BLaER1 (cell line): ENCODE data around the gene ANTXR2.
A peak's percentile ranks its signal among the peaks of the same experiment; 100 is the strongest.

ENCODE experiments used
- H3K27ac ChIP-seq: shearing (Covaris generic); formaldehyde crosslinking; 2 replicates; pipeline ENCODE4 v1.8.1; 2022
- H3K27me3 ChIP-seq: shearing (Covaris generic); formaldehyde crosslinking; 2 replicates; pipeline ENCODE4 v1.8.1; 2022
- H3K36me3 ChIP-seq: shearing (Covaris generic); formaldehyde crosslinking; 2 replicates; pipeline ENCODE4 v1.8.1; 2022
- H3K4me1 ChIP-seq: shearing (Covaris generic); formaldehyde crosslinking; 2 replicates; pipeline ENCODE4 v1.8.1; 2022
- H3K4me2 ChIP-seq: shearing (Covaris generic); formaldehyde crosslinking; 2 replicates; pipeline ENCODE4 v1.8.1; 2022
- H3K4me3 ChIP-seq: shearing (Covaris generic); formaldehyde crosslinking; 2 replicates; pipeline ENCODE4 v1.8.1; 2022
- H3K9ac ChIP-seq: shearing (Covaris generic); formaldehyde crosslinking; 2 replicates; pipeline ENCODE4 v1.8.1; 2022
- H3K9me3 ChIP-seq: shearing (Covaris generic); formaldehyde crosslinking; 2 replicates; pipeline ENCODE4 v1.8.1; 2022
- H4K20me1 ChIP-seq: shearing (Covaris generic); formaldehyde crosslinking; 2 replicates; pipeline ENCODE4 v1.8.1; 2022
- Cebpa-rat ChIP-seq: shearing (Covaris generic); IDR thresholded peaks from 2 replicates; pipeline ENCODE4 v1.8.1; 2022

Gene ANTXR2

DNA sequence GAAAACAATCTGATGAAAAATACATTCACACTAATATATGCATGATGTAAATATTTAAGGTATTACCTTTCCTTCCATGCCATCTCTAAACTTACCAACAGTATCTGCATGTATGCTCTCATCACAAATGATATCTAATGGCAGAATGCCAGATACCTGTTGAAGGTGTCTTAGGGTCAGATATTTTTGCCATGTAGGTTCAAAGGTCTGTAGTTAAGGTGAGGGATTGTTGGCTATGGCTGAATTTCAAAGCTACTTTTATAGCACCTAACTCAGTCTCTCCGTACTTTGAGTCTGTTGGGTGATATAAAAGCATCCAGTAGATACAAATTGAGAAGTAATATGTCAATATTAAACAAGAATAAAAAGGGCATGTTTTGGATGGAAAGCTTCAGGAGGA lies 19.8 kb upstream of the ANTXR2 start:
- H3K4me2 ChIP-seq, result no peak overlapping the region
- no peak overlapping the region for H3K4me3 ChIP-seq
- H3K9ac ChIP-seq, result no peak overlapping the region
- H3K27me3 ChIP-seq, result no peaks in the 10 kb centered on the region
- H3K27ac ChIP-seq, result no peak overlapping the region
- H3K4me1 ChIP-seq, result no peaks in the 10 kb centered on the region
- H4K20me1 ChIP-seq, result no peaks in the 10 kb centered on the region
- H3K36me3 ChIP-seq, result no peaks in the 10 kb centered on the region
- no peaks in the 10 kb centered on the region for H3K9me3 ChIP-seq
- TF ChIP-seq Cebpa-rat, result no peak

DNA sequence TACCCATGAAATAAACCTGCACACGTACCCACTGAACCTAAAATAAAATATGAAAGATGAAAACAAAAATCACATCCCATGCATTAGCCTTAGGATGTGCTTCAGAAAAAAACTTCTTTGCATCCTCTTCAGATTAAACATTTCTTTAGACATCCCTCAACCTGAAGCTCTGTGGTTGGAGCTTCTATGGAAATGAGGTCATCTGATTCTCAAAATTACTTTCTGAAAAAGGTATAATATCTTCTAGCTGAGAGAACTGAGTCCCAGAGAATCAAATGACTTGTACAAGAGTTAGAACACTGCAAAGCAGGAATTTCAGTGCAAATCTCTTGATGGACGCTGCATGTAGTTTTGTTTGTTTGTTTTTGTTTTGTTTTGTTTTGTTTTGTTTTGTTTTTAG lies 19.1 kb upstream of the ANTXR2 start:
- Histone ChIP-seq H3K27ac (no peak overlapping the region), H3K27me3 (no peaks in the 10 kb centered on the region), H3K9me3 (no peaks in the 10 kb centered on the region), H3K4me2 (no peak overlapping the region), H3K9ac (no peak overlapping the region), H3K4me1 (no peaks in the 10 kb centered on the region), H4K20me1 (no peaks in the 10 kb centered on the region), H3K36me3 (no peaks in the 10 kb centered on the region), H3K4me3 (no peak overlapping the region)
- TF ChIP-seq Cebpa-rat, result no peak

DNA sequence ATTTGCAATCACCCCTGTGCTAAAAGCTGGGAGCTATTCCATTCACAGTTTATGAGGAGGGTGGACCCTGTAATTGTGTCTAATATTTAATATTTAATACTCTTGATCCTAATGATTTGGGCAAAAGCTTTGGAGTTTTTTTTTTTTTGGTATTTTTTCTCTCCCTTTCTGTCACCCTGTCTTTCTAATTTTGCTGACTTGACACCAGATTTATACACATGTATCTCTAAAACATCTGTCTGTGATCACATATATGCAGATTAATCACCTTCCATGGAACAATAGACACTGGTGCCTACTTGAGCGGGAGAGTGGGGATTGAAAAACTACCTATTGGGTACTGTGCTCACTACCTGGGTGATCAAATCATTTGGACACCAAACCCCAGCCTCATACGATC lies 18.7 kb upstream of the ANTXR2 start:
- Histone ChIP-seq H3K4me1 (no peaks in the 10 kb centered on the region), H4K20me1 (no peaks in the 10 kb centered on the region), H3K9me3 (no peaks in the 10 kb centered on the region), H3K9ac (no peak overlapping the region), H3K4me2 (no peak overlapping the region), H3K4me3 (no peak overlapping the region), H3K27ac (no peak overlapping the region), H3K27me3 (no peaks in the 10 kb centered on the region), H3K36me3 (no peaks in the 10 kb centered on the region)
- no peak for TF ChIP-seq Cebpa-rat

DNA sequence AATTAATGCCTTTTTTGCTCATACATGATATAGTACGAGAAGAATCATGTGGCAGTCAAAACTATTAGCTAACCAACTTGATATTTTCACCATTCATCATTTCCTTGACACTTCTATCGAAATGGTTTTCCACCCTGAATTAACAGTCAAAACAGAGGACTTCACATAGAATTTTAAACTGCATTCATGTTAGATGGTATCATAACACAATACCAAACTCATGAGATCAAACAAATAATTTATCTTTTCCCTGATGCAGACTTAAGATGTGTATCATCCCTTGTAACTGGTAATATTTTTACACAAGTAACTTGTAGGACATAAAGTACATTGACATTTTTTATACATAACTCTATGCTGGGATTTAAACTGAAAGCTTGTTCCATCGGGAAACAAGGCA lies 18.2 kb upstream of the ANTXR2 start:
- Histone ChIP-seq H3K4me3 (no peak overlapping the region), H3K27ac (no peak overlapping the region), H4K20me1 (no peaks in the 10 kb centered on the region), H3K4me1 (no peaks in the 10 kb centered on the region), H3K27me3 (no peaks in the 10 kb centered on the region), H3K9me3 (no peaks in the 10 kb centered on the region), H3K4me2 (no peak overlapping the region), H3K36me3 (no peaks in the 10 kb centered on the region), H3K9ac (no peak overlapping the region)
- no peak for TF ChIP-seq Cebpa-rat

DNA sequence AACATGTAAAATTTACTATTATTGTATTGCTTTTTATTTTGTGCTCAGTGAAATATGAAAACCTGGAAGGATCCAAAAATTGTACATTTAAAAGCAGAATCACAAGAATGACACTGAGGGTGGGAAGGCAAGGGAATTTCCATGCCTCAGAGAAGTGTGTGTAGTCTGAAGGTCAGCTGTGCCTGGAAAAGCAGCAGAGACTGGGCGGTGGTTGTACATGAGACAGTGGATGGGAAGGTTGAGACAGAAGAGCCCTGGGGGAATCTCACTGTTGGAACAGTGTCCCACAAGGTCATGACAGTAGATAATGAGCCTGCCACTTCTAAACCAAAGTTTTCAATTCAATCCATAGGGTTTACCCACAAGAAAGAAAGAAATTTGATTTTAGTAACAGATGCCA lies 17.1 kb upstream of the ANTXR2 start:
- Histone ChIP-seq H3K4me1 (no peaks in the 10 kb centered on the region), H4K20me1 (no peaks in the 10 kb centered on the region), H3K27me3 (no peaks in the 10 kb centered on the region), H3K27ac (no peak overlapping the region), H3K36me3 (no peaks in the 10 kb centered on the region), H3K4me2 (no peak overlapping the region), H3K9ac (no peak overlapping the region), H3K9me3 (no peaks in the 10 kb centered on the region), H3K4me3 (no peak overlapping the region)
- no peak for TF ChIP-seq Cebpa-rat

DNA sequence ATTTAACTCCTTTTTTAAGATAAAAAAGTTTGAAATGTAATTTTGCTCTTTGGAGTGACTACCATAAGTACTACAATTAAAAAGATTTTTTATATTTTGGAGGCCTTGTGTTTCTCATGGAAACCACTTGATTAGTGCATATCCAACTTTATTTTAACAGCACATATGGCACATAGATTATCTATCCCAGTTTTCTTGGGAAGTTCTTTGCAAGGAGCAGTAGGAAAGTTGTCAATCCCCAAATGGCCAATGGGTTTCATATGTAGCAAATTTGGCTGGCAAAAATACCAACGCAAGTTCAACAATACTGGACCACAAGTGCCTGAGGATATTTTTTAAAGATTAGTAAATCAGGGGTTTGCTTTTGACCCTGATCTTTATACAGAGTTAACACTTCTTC lies 15.4 kb upstream of the ANTXR2 start:
- H3K27me3 ChIP-seq, result no peaks in the 10 kb centered on the region
- no peak overlapping the region for H3K4me3 ChIP-seq
- H3K4me1 ChIP-seq, result no peaks in the 10 kb centered on the region
- no peak for TF ChIP-seq Cebpa-rat
- no peak overlapping the region for H3K4me2 ChIP-seq
- no peaks in the 10 kb centered on the region for H4K20me1 ChIP-seq
- no peaks in the 10 kb centered on the region for H3K9me3 ChIP-seq
- no peaks in the 10 kb centered on the region for H3K36me3 ChIP-seq
- no peak overlapping the region for H3K9ac ChIP-seq
- no peak overlapping the region for H3K27ac ChIP-seq

DNA sequence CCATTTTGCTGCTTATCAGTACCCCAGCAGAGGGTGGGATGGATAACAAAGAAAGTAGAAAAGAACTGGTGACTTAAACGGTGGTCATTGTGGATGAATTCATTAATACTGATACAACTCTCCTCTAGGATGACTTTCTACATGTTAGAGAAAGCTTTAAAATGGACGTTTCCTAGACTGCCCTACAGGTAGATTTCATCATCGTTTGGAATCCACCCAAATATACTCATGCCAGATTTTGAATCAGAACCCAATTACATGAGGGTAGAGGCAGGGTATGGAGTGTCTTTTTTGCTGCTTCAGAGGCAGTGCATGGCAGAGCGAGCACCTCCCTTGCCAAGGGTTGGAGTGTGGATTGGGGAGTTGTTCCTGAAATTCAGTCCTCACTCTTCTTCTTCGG lies 13.3 kb upstream of the ANTXR2 start:
- Histone ChIP-seq H3K4me1 (no peaks in the 10 kb centered on the region), H3K4me2 (no peak overlapping the region), H3K9me3 (no peaks in the 10 kb centered on the region), H3K9ac (no peak overlapping the region), H3K4me3 (no peak overlapping the region), H4K20me1 (no peaks in the 10 kb centered on the region), H3K36me3 (no peaks in the 10 kb centered on the region), H3K27me3 (no peaks in the 10 kb centered on the region), H3K27ac (no peak overlapping the region)
- no peak for TF ChIP-seq Cebpa-rat

DNA sequence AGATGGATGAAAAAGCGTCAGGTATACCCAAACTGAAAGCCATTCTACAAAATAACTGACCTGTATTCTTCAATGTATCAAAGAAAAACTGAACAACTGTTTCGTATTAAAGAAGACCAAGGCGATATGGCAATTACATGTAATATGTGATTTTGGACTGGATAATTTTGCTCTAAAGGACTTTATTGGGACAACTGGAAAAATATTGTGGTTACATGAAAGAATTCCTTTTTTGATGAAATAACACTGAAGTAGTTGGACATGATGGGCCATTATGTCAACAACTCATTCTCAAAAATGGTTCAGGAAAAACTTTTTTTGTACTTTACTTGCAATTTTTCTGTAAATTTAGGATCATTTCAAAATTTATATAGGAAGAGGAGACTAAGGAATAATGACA lies 12.1 kb upstream of the ANTXR2 start:
- Histone ChIP-seq H3K9me3 (no peaks in the 10 kb centered on the region), H3K4me2 (no peak overlapping the region), H3K4me1 (no peaks in the 10 kb centered on the region), H4K20me1 (no peaks in the 10 kb centered on the region), H3K27me3 (no peaks in the 10 kb centered on the region), H3K4me3 (no peak overlapping the region), H3K27ac (no peak overlapping the region), H3K36me3 (no peaks in the 10 kb centered on the region), H3K9ac (no peak overlapping the region)
- TF ChIP-seq Cebpa-rat, result no peak

DNA sequence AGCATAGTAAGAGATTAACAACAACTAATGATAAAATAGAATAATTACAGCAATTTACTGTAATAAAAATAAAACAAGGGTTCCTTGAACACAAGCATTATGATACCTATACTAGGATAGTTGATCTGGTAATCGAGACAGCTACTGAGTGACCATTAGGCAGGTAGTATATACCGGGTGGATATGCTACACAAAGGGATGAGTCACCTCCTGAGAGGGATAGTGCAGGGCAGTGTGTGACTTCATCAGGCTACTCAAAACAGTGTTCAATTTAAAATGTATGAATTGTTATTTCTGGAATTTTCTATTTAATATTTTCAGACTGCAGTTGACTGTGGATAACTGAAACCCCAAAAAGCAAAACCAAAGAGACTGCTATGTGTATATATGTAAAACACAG lies 9.7 kb upstream of the ANTXR2 start:
- TF ChIP-seq Cebpa-rat, result no peak
- Histone ChIP-seq H3K4me1 (peaks cover 9% of the 10 kb centered on the region), H3K27me3 (no peaks in the 10 kb centered on the region), H3K4me2 (no peak overlapping the region), H4K20me1 (no peaks in the 10 kb centered on the region), H3K9me3 (no peaks in the 10 kb centered on the region), H3K36me3 (no peaks in the 10 kb centered on the region), H3K4me3 (no peak overlapping the region), H3K27ac (no peak overlapping the region), H3K9ac (no peak overlapping the region)

DNA sequence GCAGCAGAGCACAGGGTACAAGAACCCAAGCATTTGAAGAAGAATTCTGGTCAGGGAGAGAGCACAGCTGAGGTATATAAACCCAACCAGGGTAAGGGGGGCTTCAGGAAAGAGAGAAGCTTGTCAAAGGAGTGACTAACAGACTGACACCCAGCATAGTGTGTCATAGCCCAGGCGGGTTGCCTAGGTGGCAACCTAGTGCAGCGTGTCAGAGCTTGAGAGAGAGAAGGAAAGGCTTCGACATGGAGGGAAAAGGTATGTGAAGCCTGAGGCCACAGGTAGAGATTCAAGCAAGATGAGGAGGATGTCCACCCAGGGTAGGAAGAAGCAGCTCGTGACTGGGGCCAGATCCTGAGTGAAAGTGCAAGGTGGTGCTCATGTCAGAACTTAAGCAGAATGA lies 8.5 kb upstream of the ANTXR2 start:
- H3K9ac ChIP-seq, result no peak overlapping the region
- no peaks in the 10 kb centered on the region for H3K27me3 ChIP-seq
- H3K9me3 ChIP-seq, result no peaks in the 10 kb centered on the region
- peaks cover 9% of the 10 kb centered on the region for H3K4me1 ChIP-seq
- no peak overlapping the region for H3K4me3 ChIP-seq
- no peak overlapping the region for H3K27ac ChIP-seq
- no peak for TF ChIP-seq Cebpa-rat
- no peaks in the 10 kb centered on the region for H4K20me1 ChIP-seq
- H3K4me2 ChIP-seq, result no peak overlapping the region
- no peaks in the 10 kb centered on the region for H3K36me3 ChIP-seq

DNA sequence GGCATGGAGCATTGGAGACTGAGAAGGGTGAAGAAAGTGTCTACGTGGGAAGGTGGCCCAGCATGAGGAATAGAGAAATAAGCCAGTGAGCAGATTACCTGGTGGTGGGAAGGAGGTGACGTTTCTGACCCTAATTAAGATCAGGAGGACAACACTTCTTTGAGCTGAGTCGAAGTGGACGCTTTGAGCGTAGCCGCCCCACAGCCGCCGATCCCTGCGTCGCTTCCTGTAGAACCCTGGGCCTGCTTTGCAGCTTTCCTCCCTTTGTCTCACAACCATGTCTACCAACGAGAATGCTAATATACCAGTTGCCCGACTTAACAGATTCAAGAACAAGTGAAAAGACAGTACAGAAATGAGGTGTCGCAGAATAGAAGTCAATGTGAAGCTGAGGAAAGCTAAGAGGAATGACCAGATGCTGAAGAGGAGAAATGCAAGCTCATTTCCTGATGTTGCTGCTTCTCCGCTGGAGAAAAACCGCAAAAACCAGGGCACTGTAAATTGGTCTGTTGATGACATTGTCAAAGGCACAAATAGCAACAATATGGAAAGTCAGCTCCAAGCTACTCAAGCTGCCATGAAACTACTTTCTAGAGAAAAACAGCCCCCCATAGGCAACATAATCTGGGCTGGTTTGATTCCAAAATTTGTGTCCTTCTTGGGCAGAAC lies 6.4 kb upstream of the ANTXR2 start:
- no peak overlapping the region for H3K27ac ChIP-seq

More for the DNA sequence above, 6.4 kb upstream of the ANTXR2 start:
- peaks cover 9% of the 10 kb centered on the region for H3K4me1 ChIP-seq
- H3K9ac ChIP-seq, result no peak overlapping the region
- H3K4me2 ChIP-seq, result peak overlapping the region; percentile 17; the same call in 1 of the 2 replicates
- H3K4me3 ChIP-seq, result no peak overlapping the region
- no peaks in the 10 kb centered on the region for H3K9me3 ChIP-seq
- H3K27me3 ChIP-seq, result no peaks in the 10 kb centered on the region
- H3K36me3 ChIP-seq, result no peaks in the 10 kb centered on the region
- TF ChIP-seq Cebpa-rat, result no peak
- no peaks in the 10 kb centered on the region for H4K20me1 ChIP-seq
